ENCODE data around the gene ITGA2B. TPM values are rescaled to one million over a fixed set of nuclear protein-coding genes. Genes with fewer than 3 reads are reported as not detected.

The ITGA2B gene
- total and polyA plus RNA-seq, 4 donors: 0.22 to 23.8 (median 0.31) TPM

GRCh38 chr17:44362949-44363612, 26.4 kb downstream of the ITGA2B start:
- Histone ChIP-seq H3K36me3 (ENCODE audit: control insufficient read depth in 4 of 4, insufficient read depth in 3 of 4, low read depth in 1 of 4, low read length in 3 of 4) (no peaks in the 10 kb centered on the region), H3K9ac (ENCODE audit: low read depth in 1 of 2, low read length in 2 of 2) (no peak overlapping the region), H3K4me1 (ENCODE audit: control insufficient read depth in 4 of 4, insufficient read depth in 4 of 4, low read length in 3 of 4) (peaks cover 6 to 12% (median 8%) of the 10 kb centered on the region in 4 donors), H3K4me3 (ENCODE audit: low read depth in 1 of 3, low read length in 3 of 3) (peak overlapping the region in 2 of 3 donors; percentile 27 to 64), H3K27me3 (ENCODE audit: control insufficient read depth in 4 of 4, insufficient read depth in 4 of 4, low read length in 3 of 4) (no peaks in the 10 kb centered on the region), H3K9me3 (ENCODE audit: control insufficient read depth in 4 of 4, low read length in 3 of 4) (no peaks in the 10 kb centered on the region), H3K27ac (ENCODE audit: low read depth in 1 of 2, low read length in 2 of 2) (no peak overlapping the region)
- no peak for DNase-seq (ENCODE audit: low spot score)
- TF ChIP-seq YY1 (IDR thresholded peaks at IDR 0.05): no peak
- no peak for TF ChIP-seq RAD21 (IDR thresholded peaks at IDR 0.05)
- TF ChIP-seq REST (IDR thresholded peaks at IDR 0.05): no peak
- 2% methylated on average over 45 of the region's 45 CpGs for WGBS

GRCh38 chr17:44362459-44362948, 26.9 kb downstream of the ITGA2B start:
- TF ChIP-seq REST (IDR thresholded peaks at IDR 0.05) (no peak), MAX (IDR thresholded peaks at IDR 0.05) (no peak), ZBTB33 (IDR thresholded peaks at IDR 0.05) (no peak), CTCF (IDR thresholded peaks at IDR 0.05; ENCODE audit: low read depth, low read length, missing input control) (no peak), FOXA2 (IDR thresholded peaks at IDR 0.05) (no peak), RXRA (IDR thresholded peaks at IDR 0.05) (no peak), HNF4A (conservative IDR thresholded peaks at IDR 0.05) (no peak), NR2F2 (IDR thresholded peaks at IDR 0.05) (no peak), EGR1 (IDR thresholded peaks at IDR 0.05; ENCODE audit: low read depth in 2 of 2) (no peak), JUND (IDR thresholded peaks at IDR 0.05) (no peak), GABPA (IDR thresholded peaks at IDR 0.05 in 1 of 2, conservative IDR thresholded peaks at IDR 0.05 in 1 of 2) (no peak), YY1 (IDR thresholded peaks at IDR 0.05) (no peak), ATF3 (IDR thresholded peaks at IDR 0.05) (no peak), RAD21 (IDR thresholded peaks at IDR 0.05) (no peak)
- DNase-seq (ENCODE audit: low spot score): no peak
- no peak overlapping the region for H3K27ac ChIP-seq (ENCODE audit: low read depth in 1 of 2, low read length in 2 of 2)
- no peak overlapping the region for H3K9ac ChIP-seq (ENCODE audit: low read depth in 1 of 2, low read length in 2 of 2)
- peak overlapping the region in 1 of 3 donors; percentile 64 for H3K4me3 ChIP-seq (ENCODE audit: low read depth in 1 of 3, low read length in 3 of 3)
- 22% methylated on average over 11 of the region's 11 CpGs for WGBS
- no peaks in the 10 kb centered on the region for H3K9me3 ChIP-seq (ENCODE audit: control insufficient read depth in 4 of 4, low read length in 3 of 4)
- H3K27me3 ChIP-seq (ENCODE audit: control insufficient read depth in 4 of 4, insufficient read depth in 4 of 4, low read length in 3 of 4): no peaks in the 10 kb centered on the region
- H3K4me1 ChIP-seq (ENCODE audit: control insufficient read depth in 4 of 4, insufficient read depth in 4 of 4, low read length in 3 of 4): peaks cover 6 to 12% (median 8%) of the 10 kb centered on the region in 4 donors
- no peaks in the 10 kb centered on the region for H3K36me3 ChIP-seq (ENCODE audit: control insufficient read depth in 4 of 4, insufficient read depth in 3 of 4, low read depth in 1 of 4, low read length in 3 of 4)
